Measurements from ENCODE around the gene NIPAL3.

GRCh38 chr1:24437631-24438396, 22.2 kb downstream of the NIPAL3 start:
- TF ChIP-seq POLR2A (IDR thresholded peaks at IDR 0.05) = no peak
- TF ChIP-seq CTCF (IDR thresholded peaks at IDR 0.05 in 4 of 5, conservative IDR thresholded peaks at IDR 0.05 in 1 of 5) = no peak
